NCI-H2196 (cell line): ENCODE data around the gene SEPTIN10.
A peak's percentile ranks its signal among the peaks of the same experiment; 100 is the strongest.
"Not testable (repeated sequence)": the region's sequence is repeated elsewhere in the genome, so short reads cannot be mapped to it uniquely, and the experiment has no call there.

ENCODE experiments used
- DNase-seq: peaks from one replicate; lab custom pipeline; 2025; ENCODE audit not compliant: unreplicated experiment; lab: John Stamatoyannopoulos, UW

SEPTIN10 gene

GRCh38 chr2:109613922-109614714 is at the start of gene SEPTIN10, which contains the start of gene SOWAHC:
SEPTIN10 (minus strand) TSS chr2:109613966; CDS start chr2:109613827, 139 bp downstream.
SOWAHC (plus strand) TSS chr2:109614364; CDS start chr2:109614490, 126 bp downstream.
- DNase-seq, result peak; percentile 94

- no peak for DNase-seq
Measured at GRCh38 chr2:109662889-109663288, 49.1 kb upstream of the SEPTIN10 start.

GRCh38 chr2:109660046-109660860 is 46.5 kb upstream of the SEPTIN10 start:
- no peak for DNase-seq

GRCh38 chr2:109659396-109660045 is 45.8 kb upstream of the SEPTIN10 start:
- no peak for DNase-seq

GRCh38 chr2:109655287-109655686 is 41.5 kb upstream of the SEPTIN10 start:
- no peak for DNase-seq

- DNase-seq, result no peak
Measured at GRCh38 chr2:109654326-109655050, 40.7 kb upstream of the SEPTIN10 start.

- no peak for DNase-seq
Measured at GRCh38 chr2:109649736-109650695, 36.2 kb upstream of the SEPTIN10 start.

GRCh38 chr2:109648041-109648527 is 34.3 kb upstream of the SEPTIN10 start:
- DNase-seq, result no peak

- no peak for DNase-seq
Measured at GRCh38 chr2:109647636-109648035, 33.9 kb upstream of the SEPTIN10 start.

GRCh38 chr2:109646961-109647360 is 33.2 kb upstream of the SEPTIN10 start:
- no peak for DNase-seq

- DNase-seq, result no peak
Measured at GRCh38 chr2:109645412-109646184, 31.8 kb upstream of the SEPTIN10 start.

- DNase-seq, result no peak
Measured at GRCh38 chr2:109644571-109645275, 31.0 kb upstream of the SEPTIN10 start.

- not testable (repeated sequence) for DNase-seq
Measured at GRCh38 chr2:109640000-109640399, 26.2 kb upstream of the SEPTIN10 start.

- DNase-seq, result peak; percentile 71
Measured at GRCh38 chr2:109638795-109639194, 25.0 kb upstream of the SEPTIN10 start.

GRCh38 chr2:109637749-109638570 is 24.2 kb upstream of the SEPTIN10 start:
- no peak for DNase-seq

- DNase-seq, result no peak
Measured at GRCh38 chr2:109636317-109636716, 22.6 kb upstream of the SEPTIN10 start.
